Hippocampal formation (tissue), 2 donors: ENCODE results near the gene CCDC102A.

Experiments
- DNase-seq, 2 donors: peaks; one replicate each; lab custom pipeline; 2025; lab: John Stamatoyannopoulos, UW

The CCDC102A gene

DNA sequence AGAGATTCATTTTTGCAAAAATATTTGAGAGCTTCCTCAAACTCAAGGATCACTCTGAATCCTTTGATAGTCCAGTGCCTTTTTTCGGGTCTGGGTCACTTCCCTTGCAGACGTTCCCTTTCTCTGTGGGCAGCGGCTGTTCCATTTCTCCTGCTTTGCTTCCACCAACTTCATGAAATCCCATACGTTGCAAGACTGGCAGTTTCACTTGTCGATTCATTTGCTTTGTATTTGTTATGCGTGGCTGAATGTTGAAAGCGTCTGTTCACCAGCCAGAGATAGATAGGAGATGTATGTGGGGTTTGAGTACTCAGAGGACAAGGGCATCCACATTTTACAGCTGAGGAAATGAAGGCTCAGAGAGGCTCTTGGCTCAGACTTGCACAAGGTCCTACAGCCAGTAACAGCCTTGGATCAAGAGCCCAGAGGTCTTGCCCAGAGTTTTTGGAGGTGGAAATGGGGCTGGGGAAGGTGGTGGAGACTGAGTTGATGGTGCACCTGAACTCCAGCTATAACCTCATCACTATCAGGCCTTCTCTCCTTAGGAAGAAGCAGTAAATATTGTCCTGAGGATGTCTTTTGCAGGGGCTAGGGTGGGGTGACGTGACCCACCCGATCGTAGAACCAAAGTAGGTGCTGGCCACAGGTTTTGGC is 1.3 kb upstream of the CCDC102A start:
- no peak for DNase-seq

GRCh38 chr16:57537194-57537505 is 779 bp upstream of the CCDC102A start:
- no peak for DNase-seq

DNA sequence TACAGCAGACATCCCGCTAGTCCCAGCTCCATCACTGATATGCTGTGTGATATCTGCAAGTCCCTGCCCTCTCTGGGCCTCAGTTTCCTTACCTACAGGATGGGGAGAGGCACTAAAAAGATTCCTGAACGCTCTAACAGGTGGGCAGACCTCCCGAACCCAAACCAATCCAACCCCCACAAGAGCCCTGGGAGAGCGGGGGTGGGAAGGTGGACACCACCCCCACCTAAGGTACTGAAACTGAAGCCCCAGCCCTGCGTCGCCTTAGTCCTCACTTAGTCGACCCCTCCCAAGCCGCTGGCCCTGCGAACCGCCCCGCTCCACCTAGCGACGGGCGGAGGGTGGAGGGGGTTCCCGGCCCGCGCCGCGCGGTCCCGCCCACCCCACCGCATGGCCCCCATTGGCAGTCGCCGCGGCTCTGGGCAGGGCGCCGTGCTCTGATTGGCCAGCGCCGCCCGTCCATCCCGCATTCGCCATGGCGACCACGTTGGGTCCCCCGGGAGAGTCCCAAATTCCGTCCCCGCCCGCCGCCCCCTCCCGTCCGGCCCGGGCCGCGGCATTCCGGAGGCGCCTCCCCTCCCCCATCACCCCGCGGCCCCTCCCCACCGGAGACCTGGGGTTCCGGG is 578 bp downstream of the CCDC102A start:
- DNase-seq, result peak; percentile 64 to 81

DNA sequence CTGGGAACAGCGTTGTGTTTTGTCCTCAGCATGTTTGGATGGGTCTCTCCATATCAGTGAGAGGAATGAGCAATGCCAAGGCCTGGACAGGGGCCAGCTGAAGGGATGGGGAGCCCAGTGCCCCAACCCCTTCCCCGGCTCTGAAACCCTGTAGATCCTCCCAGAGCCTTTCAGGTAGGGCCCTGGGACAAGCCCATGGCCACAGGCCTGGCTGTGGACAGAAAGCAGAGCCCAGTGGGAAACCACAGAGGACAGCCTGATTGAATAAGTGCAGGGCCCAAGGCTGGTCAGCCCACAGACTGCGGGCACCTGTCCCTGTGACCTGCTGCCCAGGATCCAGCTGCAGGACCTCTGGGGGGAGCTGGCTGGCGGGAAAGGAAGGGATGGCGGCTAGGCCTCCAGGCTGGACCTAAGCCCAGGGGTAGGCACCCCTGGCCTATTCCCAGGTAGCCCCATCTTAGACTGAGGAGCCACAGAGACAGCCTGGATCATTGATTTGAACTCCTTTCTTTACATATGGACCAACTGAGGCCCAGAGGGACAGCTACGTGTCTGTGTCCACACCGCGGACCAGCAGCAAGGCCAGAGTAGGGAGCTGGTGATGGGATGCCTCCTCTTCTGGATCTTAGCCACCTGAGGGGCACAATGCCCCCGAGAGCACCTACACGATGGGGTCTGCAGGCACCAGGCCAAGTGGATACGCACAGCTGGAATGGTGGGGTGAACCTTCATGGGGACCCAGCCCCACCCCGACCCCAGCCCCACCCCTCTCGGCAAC is 1.3 kb downstream of the CCDC102A start:
- no peak for DNase-seq

GRCh38 chr16:57534337-57534880 is 2.0 kb downstream of the CCDC102A start:
- no peak for DNase-seq

DNA sequence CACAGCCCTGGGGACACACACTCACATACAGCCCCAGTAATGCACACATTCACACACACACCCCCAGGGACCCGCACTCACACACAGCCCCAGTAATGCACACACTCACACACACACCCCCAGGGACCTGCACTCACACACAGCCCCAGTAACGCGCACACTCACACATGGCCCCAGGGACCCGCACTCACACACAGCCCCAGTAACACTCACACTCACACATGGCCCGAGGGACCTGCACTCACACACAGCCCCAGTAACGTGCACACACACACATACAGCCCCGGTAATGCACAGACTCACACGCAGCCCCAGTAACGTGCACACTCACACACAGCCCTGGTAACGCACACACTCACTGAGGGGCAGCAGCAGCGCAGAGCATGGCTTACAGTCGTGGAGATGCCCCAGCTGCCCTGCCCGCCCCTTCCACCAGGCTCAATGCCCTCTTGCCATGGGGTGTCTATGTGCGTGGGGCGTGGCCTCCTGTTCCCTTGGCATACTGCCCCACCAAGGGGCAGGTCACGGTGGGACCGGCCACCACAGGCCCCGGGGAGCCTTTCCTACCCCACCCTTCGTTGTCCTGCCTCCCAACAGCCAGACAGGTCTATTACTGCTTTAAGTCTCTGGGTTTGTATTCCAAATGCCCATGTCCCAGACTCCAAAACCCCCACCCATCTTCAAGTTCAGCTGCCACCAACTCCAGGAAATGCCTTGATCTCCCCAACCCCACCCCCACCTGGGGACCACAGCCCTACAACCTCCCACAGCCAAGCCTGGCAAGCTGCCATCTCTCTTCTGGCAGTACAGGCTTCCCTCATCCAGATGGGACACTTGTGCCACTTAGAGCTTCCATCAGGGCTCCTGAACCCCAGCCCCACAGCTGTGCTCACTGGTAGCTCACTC is 2.7 kb downstream of the CCDC102A start:
- no peak for DNase-seq

DNA sequence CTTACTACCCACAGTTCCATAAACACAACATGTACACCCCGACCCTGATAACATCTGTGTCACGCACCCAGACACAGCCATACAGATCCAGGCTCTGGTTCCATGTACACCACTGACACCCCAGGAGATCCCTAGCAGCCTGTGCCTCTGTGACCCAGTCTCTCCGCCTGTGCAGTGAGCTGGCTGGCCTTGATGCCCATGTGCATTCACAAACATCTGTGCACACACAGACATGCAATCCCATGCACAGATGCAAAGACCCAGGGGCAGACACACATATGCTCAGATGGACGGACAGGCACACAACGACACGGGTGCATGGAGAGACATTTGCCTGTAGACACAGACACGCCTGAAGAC is 4.1 kb downstream of the CCDC102A start:
- DNase-seq, result no peak

DNA sequence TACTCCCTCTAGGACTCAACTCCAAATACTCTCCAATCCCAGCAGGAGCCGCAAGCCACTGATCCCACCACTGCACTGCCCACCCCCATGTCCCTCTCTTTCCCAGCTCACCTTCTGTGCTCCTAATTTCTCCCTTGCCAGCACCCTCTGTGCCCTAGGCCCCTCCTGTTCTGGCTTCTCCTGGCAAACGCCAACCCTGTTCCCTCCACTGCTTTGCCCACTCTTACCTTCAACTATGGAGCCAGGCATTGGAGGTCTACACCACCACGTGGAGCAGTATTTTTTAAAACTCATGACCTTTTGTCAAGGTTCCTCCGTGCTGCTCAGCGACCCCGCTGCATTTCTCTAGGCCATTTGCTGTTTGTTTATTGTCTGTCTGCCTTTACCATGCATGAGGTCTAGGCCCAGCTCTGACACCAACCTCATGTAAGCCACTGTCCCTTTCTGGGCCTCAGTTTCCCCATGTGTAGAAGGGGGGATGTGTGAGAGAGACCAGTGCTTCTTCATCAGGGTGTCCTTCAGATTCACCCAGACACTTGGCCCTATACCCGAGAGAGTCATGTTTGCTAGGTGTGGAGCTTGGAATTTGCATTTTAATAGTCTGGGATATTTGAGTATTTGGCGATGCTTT is 4.6 kb downstream of the CCDC102A start:
- DNase-seq, result no peak

DNA sequence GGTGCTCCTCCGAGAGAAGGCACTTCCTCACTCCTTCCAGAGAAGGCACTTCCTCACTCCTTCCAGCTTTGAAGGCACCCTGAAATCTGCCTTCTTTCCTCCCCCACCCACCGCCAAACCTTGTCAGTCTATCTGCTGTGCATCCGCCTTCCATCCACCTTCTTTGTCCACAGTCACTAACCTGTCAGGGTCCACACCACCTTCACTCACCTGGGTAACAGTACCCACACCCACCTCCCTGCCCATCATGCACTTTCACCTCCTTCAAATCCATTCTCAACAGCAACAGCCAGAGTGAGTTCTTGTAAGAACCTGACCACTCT is 5.2 kb downstream of the CCDC102A start:
- no peak for DNase-seq

- no peak for DNase-seq
These were observed 5.7 kb downstream of the CCDC102A start for GRCh38 chr16:57530522-57531252.

DNA sequence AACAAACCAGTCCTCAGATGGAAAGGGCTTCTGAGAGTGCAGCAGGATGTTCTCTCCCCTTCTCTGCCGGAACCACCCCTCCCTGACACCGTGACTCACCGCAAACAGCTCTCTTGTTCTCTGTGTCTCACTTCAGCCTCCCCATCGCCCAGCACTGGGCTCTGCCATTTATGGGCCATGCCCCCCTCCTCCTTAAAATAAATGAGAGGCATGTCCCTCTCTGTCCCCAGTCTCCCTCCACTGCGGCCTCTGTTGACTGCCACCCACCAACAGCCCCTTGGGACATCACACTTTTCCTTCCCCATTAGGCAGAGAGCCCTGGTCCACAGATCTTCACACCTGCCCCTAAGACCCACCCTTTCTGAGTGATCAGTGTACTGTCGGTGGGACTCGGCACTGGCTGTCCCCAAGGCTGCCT is 6.3 kb downstream of the CCDC102A start:
- DNase-seq, result peak in 1 of 2 donors; percentile 3

- no peak for DNase-seq
These were observed 6.8 kb downstream of the CCDC102A start for GRCh38 chr16:57529391-57530103.

DNA sequence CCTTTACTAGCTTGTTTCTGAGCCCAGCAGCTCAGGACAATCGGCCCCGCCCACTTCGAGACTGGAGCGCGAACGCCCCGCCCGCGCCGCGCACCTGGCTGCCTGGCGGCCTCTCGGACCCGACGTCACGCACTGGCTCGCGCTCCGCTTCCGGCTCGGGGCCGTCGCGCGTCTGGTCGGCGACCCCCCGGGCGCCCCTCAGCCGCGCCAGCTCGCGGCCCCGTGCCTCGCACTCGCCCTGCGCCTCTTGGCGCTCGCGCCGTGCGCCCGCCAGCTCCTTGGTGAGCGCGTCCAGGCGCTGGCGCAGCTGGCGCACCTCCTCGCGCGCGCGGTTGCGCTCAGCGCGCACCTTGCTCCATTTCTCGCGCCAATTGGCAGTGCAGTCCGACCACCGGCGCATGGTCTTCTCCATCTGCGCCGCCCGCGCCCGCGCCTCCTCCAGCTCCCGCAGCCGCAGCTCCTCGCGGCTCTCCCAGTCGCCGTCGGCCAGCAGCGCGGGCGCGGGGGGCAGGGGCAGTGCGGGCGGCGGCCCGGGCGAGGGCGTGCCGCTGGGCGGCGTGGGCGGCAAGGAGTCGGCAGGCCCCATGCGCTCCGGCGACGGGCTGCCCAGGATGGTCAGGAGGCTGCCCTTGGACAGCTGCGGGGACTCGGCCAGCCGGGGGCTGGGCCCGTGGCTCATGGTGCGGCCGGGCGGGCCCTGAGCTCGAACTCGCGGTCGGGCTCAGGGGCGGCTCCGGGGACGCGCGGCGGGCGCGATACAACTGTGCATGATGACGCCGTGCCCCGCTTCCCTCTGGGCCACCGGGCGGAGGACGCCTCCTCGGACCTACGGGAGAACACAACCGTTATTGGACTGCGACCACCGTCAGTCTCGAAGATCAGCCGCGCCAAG is 7.6 kb downstream of the CCDC102A start:
- no peak for DNase-seq

DNA sequence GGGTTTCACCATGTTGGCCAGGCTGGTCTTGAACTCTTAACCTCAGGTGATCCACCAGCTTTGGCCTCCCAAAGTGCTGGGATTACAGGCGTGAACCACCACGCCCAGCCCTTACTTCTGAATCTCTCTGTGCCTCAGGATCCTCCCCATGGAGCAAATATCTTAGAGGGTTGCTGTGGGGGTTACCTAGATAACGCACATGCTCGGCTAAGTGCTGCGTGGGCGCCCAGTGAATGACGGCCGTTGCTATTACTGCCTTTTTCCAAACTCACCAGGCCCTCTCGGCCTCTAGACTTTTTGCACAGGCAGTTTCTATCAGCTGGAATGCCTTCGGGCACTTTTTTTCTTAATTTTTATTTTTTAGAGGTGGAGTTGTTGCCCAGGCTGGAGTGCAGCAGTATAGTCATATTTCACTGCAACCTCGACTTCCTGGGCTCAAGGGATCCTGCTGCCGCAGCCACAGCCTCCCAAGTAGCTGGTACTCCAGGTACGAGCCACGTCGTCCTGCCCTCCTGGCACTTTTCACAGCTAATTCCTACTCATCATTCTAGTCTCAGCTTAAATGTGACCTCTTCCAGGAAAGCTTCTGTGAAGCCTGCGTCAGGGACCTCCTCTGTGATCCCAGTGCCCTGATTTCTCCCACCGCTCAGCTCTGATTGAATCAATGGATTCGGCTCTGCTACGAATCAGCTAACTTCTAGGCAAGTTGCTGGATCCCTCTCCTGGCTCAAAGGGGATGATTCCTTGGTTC is 8.6 kb downstream of the CCDC102A start:
- DNase-seq, result no peak

DNA sequence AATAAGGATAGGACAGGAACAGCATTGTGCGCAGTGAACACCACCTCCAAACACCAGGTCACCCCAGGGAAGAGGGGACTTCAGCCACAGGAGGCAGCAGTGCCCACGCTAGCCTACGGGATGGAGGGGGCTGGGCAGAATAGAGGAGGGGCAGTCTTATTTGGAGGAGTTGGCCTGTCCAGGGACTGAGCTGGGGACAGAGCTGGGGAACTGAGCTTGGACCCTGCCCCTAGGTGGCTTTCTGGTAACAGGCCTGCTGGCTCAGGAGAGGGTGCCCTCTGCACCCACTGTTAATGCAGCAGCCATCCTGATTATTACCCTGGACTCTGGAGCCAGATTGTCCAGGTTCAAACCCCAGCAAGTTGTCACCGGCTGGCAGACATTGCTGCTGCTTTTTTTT is 9.3 kb downstream of the CCDC102A start:
- no peak for DNase-seq

DNA sequence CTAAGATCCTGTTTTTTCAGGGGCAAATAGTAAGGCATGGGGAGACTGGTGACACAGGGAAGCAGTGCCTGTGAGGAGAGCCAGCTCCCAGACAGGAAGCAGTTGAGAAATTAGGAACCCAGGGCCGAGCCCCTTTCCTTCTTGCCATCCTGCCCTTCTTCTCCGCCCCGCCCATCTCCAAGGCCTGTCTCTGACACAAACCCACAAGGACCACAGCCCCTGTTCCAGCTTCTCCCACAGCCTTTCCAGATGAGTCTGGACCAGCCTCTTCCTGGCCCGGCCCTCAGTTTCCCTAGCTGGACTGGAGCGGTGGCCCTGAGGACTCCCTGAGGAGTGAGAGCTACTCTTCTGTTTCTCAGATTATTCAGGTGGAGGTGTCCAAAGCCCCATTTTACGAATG is 9.9 kb downstream of the CCDC102A start:
- no peak for DNase-seq

GRCh38 chr16:57525761-57526160 is 10.6 kb downstream of the CCDC102A start:
- DNase-seq, result no peak

- no peak for DNase-seq
These were observed 13.4 kb downstream of the CCDC102A start for GRCh38 chr16:57522960-57523359.
